ENCODE data around the gene GOLPH3. TPM values are rescaled to one million over a fixed set of nuclear protein-coding genes. Genes with fewer than 3 reads are reported as not detected.

Gene GOLPH3
- total RNA-seq, 1 donor from 2014 or later: 80.5 TPM

GRCh38 chr5:32145378-32145777, 28.7 kb downstream of the GOLPH3 start:
- no peaks in the 10 kb centered on the region for H3F3A ChIP-seq (ENCODE audit: low read depth)
- TF ChIP-seq EZH2phosphoT487 (IDR thresholded peaks at IDR 0.05): no peak
- no peak for TF ChIP-seq CTCF (IDR thresholded peaks at IDR 0.05)
- TF ChIP-seq EZH2 (IDR thresholded peaks at IDR 0.05): no peak
- peaks cover 50% of the 10 kb centered on the region for H4K20me1 ChIP-seq (ENCODE audit: low read depth)
- no peaks in the 10 kb centered on the region for H3K9me3 ChIP-seq (ENCODE audit: low read depth)
- Mint-ChIP-seq H3K4me1 (no peaks in the 10 kb centered on the region), H3K36me3 (peaks cover 43% of the 10 kb centered on the region), H3K4me3 (no peak overlapping the region), H3K9me3 (peaks cover 43% of the 10 kb centered on the region), H3K27me3 (ENCODE audit: insufficient read depth, low read depth) (no peaks in the 10 kb centered on the region), H3K27ac (no peak overlapping the region)
- peaks cover 8% of the 10 kb centered on the region for H3K36me3 ChIP-seq
- no peak overlapping the region for H3K4me2 ChIP-seq
- no peaks in the 10 kb centered on the region for H3K27me3 ChIP-seq
- peaks cover 83% of the 10 kb centered on the region for H3K79me2 ChIP-seq (ENCODE audit: low read depth)
- H3K27ac ChIP-seq: no peak overlapping the region
- no peak overlapping the region for H3K4me3 ChIP-seq
- H3K4me1 ChIP-seq: no peaks in the 10 kb centered on the region
- no peak for DNase-seq (ENCODE audit: low spot score)
- H3K9ac ChIP-seq: no peak overlapping the region
- no peak overlapping the region for H2AFZ ChIP-seq (replicated peaks)

DNA sequence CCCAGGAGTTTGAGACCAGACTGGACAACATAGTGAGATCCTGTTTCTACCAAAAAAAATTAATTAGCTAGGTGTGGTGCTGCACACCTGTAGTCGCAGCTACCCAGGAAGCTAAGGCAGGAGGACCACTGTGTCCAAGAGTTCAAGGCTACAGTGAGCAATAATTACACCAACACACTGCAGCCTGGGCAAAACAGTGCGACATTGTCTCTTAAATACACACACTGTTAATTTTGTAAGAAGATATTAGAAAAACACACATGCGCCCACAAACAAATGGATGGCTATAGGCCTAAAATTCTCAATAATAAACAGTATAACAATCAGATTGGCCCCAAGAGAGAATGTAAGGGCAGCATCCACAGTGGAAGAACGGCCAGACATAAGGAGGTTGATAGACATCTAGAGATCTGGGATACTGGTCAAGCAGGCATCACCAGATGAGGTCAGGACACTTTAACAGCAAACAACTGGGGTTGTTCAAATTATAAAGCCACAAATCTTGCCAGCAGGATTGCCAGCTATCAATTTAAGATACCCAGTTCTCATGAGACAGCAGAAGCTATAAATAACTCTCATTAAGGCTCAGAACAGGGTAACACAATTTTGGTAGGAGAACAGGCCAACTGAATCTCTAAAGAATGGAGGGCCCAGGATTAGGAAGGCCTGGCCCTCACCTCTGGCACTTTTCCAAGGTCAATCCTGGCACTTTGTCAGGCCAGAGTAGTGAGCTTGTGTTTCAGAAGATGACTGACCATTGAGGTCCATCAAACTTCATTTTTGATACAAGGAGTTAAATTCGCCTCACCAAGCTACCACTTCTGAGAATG, 29.5 kb downstream of the GOLPH3 start:
- Histone ChIP-seq H2AFZ (replicated peaks) (no peak overlapping the region), H3K9ac (no peak overlapping the region), H3K9me3 (ENCODE audit: low read depth) (no peaks in the 10 kb centered on the region), H3K27ac (no peak overlapping the region), H3K4me2 (no peak overlapping the region), H3K4me1 (no peaks in the 10 kb centered on the region), H3K79me2 (ENCODE audit: low read depth) (peaks cover 83% of the 10 kb centered on the region), H3K36me3 (peaks cover 8% of the 10 kb centered on the region), H3K4me3 (no peak overlapping the region), H4K20me1 (ENCODE audit: low read depth) (peaks cover 52% of the 10 kb centered on the region), H3K27me3 (no peaks in the 10 kb centered on the region), H3F3A (ENCODE audit: low read depth) (no peaks in the 10 kb centered on the region)
- Mint-ChIP-seq H3K4me3 (no peak overlapping the region), H3K4me1 (no peaks in the 10 kb centered on the region), H3K9me3 (peaks cover 41% of the 10 kb centered on the region), H3K36me3 (peaks cover 47% of the 10 kb centered on the region), H3K27me3 (ENCODE audit: insufficient read depth, low read depth) (no peaks in the 10 kb centered on the region), H3K27ac (no peak overlapping the region)
- DNase-seq (ENCODE audit: low spot score): no peak
- TF ChIP-seq EZH2phosphoT487 (IDR thresholded peaks at IDR 0.05) (no peak), EZH2 (IDR thresholded peaks at IDR 0.05) (no peak), CTCF (IDR thresholded peaks at IDR 0.05) (no peak)

DNA sequence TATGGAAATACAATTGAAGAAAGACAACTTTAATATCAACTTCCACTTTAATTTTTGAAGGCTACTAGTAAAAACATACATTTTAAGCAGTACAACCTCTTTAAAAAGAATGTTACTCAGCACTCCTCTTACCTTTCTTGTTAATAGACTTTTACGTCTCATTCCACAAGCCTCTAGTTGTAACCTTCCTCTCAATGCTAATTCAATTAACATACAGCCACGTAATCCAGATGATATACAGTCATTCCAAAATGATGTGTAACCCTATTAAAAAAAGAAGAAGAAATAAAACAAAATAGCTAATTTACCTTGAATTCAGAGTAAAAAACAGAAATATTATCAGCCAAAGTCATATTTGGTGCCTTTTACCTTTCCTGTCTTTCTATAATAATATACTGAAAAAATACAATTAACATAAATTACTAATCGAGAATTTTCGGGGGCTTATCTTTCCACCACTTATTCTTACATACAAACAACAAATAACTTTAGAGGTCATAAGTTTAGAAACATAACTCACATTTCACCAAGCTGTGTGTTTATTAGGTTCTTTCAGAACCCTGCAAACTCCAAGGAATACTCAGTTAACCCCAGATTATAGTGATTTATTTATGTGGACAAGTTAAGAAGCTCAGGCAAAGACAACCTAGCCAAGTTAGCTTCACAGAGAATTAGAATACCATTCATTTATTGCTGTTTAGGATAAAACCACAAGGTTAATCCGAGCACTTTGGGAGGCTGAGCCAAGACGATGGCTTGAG, 30.3 kb downstream of the GOLPH3 start:
- Mint-ChIP-seq H3K36me3 (peaks cover 49% of the 10 kb centered on the region), H3K27ac (no peak overlapping the region), H3K9me3 (peaks cover 41% of the 10 kb centered on the region), H3K4me1 (no peaks in the 10 kb centered on the region), H3K4me3 (no peak overlapping the region), H3K27me3 (ENCODE audit: insufficient read depth, low read depth) (no peaks in the 10 kb centered on the region)
- Histone ChIP-seq H3K36me3 (peaks cover 8% of the 10 kb centered on the region), H3F3A (ENCODE audit: low read depth) (no peaks in the 10 kb centered on the region), H3K4me1 (no peaks in the 10 kb centered on the region), H3K4me3 (no peak overlapping the region), H3K79me2 (ENCODE audit: low read depth) (peaks cover 83% of the 10 kb centered on the region), H3K27me3 (no peaks in the 10 kb centered on the region), H3K9ac (no peak overlapping the region), H3K4me2 (no peak overlapping the region), H3K27ac (no peak overlapping the region), H4K20me1 (ENCODE audit: low read depth) (peaks cover 54% of the 10 kb centered on the region), H2AFZ (replicated peaks) (no peak overlapping the region), H3K9me3 (ENCODE audit: low read depth) (no peaks in the 10 kb centered on the region)
- DNase-seq (ENCODE audit: low spot score): no peak
- TF ChIP-seq EZH2 (IDR thresholded peaks at IDR 0.05) (no peak), EZH2phosphoT487 (IDR thresholded peaks at IDR 0.05) (no peak), CTCF (IDR thresholded peaks at IDR 0.05) (no peak)
